Liver (tissue), 3 donors: Measurements from ENCODE around the gene DAAM1.

Experiments used
- FOXA1 ChIP-seq: IDR thresholded peaks from 2 replicates; pipeline ENCODE4 v1.6.1; 2016; ENCODE audit warnings: antibody characterized with exemption
- GABPA ChIP-seq, 2 donors: IDR thresholded peaks in 1 of 2; conservative IDR thresholded peaks in 1 of 2; 2 replicates each; pipeline ENCODE4 v1.6.1; 2016; ENCODE audit warnings: antibody characterized with exemption in 2 of 2, mild to moderate bottlenecking in 1 of 2, moderate library complexity in 1 of 2
- HNF4A ChIP-seq, 2 donors: conservative IDR thresholded peaks; 2 replicates each; pipeline ENCODE4 v1.6.1; 2016; ENCODE audit warnings: antibody characterized with exemption in 2 of 2, mild to moderate bottlenecking in 2 of 2
- NR2F2 ChIP-seq: IDR thresholded peaks from 2 replicates; pipeline ENCODE4 v1.6.1; 2016; ENCODE audit warnings: antibody characterized with exemption
- RAD21 ChIP-seq, 2 donors: IDR thresholded peaks; 2 replicates each; pipeline ENCODE4 v1.6.1; 2016; ENCODE audit warnings: antibody characterized with exemption in 2 of 2, mild to moderate bottlenecking in 2 of 2
- RXRA ChIP-seq, 2 donors: IDR thresholded peaks; 2 replicates each; pipeline ENCODE4 v1.6.1; 2017 to 2018; ENCODE audit warnings: antibody characterized with exemption in 2 of 2, mild to moderate bottlenecking in 1 of 2
- SP1 ChIP-seq: IDR thresholded peaks from 2 replicates; pipeline ENCODE4 v1.6.1; 2018; ENCODE audit warnings: antibody characterized with exemption, mild to moderate bottlenecking
- TAF1 ChIP-seq: conservative IDR thresholded peaks from 2 replicates; pipeline ENCODE4 v1.6.1; 2016; ENCODE audit warnings: antibody characterized with exemption, mild to moderate bottlenecking
- YY1 ChIP-seq: IDR thresholded peaks from 2 replicates; pipeline ENCODE4 v1.6.1; 2016; ENCODE audit warnings: antibody characterized with exemption, mild to moderate bottlenecking
- TF ChIP-seq, protein P1 (sequence below): fragments of 150-350 bp; IDR thresholded peaks from 2 replicates; pipeline ENCODE4 v1.5.1; 2017; ENCODE audit warnings: improper control_type of control experiment, low read depth, low read length; ENCODE audit not compliant: missing input control
- TF ChIP-seq, protein P2 (sequence below): IDR thresholded peaks from 2 replicates; pipeline ENCODE4 v1.6.1; 2016; ENCODE audit warnings: antibody characterized with exemption
- TF ChIP-seq, protein P3 (sequence below): IDR thresholded peaks from 2 replicates; pipeline ENCODE4 v1.6.1; 2016; ENCODE audit warnings: antibody characterized with exemption, mild to moderate bottlenecking
- TF ChIP-seq, protein P4 (sequence below): IDR thresholded peaks from 2 replicates; pipeline ENCODE4 v1.6.1; 2016; ENCODE audit warnings: antibody characterized with exemption
- TF ChIP-seq, protein P5 (sequence below): IDR thresholded peaks from 2 replicates; pipeline ENCODE4 v1.6.1; 2016; ENCODE audit warnings: antibody characterized with exemption
- donor health status: healthy.
- donor health status: healthy.

DNA sequence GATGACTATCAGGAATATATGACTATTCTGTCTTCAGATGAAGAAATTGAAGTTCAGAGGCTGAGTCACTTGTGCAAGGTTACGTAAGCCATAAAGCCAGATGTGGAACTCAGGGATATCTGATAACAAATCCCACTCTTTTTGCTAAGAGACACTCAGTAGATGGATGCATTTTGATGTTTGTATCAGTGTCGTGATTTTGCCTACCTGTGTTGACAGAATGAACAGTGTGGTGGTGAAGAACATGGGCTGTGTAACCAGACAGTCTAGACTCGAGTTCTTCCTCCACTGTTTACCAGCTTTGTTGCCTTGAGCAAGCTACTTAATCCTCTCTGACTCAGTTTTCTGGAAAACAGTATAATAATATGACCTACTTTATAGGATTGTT, 93.9 kb downstream of the DAAM1 start:
- TF ChIP-seq, protein P1, sequence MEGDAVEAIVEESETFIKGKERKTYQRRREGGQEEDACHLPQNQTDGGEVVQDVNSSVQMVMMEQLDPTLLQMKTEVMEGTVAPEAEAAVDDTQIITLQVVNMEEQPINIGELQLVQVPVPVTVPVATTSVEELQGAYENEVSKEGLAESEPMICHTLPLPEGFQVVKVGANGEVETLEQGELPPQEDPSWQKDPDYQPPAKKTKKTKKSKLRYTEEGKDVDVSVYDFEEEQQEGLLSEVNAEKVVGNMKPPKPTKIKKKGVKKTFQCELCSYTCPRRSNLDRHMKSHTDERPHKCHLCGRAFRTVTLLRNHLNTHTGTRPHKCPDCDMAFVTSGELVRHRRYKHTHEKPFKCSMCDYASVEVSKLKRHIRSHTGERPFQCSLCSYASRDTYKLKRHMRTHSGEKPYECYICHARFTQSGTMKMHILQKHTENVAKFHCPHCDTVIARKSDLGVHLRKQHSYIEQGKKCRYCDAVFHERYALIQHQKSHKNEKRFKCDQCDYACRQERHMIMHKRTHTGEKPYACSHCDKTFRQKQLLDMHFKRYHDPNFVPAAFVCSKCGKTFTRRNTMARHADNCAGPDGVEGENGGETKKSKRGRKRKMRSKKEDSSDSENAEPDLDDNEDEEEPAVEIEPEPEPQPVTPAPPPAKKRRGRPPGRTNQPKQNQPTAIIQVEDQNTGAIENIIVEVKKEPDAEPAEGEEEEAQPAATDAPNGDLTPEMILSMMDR: no peak
- TF ChIP-seq RAD21 (IDR thresholded peaks at IDR 0.05): no peak
- no peak for TF ChIP-seq SP1
- no peak for TF ChIP-seq RXRA (IDR thresholded peaks at IDR 0.05)
- no peak for TF ChIP-seq TAF1
- TF ChIP-seq YY1: no peak
- TF ChIP-seq HNF4A (conservative IDR thresholded peaks at IDR 0.05): no peak
- TF ChIP-seq, protein P2, sequence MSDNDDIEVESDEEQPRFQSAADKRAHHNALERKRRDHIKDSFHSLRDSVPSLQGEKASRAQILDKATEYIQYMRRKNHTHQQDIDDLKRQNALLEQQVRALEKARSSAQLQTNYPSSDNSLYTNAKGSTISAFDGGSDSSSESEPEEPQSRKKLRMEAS: no peak
- TF ChIP-seq, protein P3, sequence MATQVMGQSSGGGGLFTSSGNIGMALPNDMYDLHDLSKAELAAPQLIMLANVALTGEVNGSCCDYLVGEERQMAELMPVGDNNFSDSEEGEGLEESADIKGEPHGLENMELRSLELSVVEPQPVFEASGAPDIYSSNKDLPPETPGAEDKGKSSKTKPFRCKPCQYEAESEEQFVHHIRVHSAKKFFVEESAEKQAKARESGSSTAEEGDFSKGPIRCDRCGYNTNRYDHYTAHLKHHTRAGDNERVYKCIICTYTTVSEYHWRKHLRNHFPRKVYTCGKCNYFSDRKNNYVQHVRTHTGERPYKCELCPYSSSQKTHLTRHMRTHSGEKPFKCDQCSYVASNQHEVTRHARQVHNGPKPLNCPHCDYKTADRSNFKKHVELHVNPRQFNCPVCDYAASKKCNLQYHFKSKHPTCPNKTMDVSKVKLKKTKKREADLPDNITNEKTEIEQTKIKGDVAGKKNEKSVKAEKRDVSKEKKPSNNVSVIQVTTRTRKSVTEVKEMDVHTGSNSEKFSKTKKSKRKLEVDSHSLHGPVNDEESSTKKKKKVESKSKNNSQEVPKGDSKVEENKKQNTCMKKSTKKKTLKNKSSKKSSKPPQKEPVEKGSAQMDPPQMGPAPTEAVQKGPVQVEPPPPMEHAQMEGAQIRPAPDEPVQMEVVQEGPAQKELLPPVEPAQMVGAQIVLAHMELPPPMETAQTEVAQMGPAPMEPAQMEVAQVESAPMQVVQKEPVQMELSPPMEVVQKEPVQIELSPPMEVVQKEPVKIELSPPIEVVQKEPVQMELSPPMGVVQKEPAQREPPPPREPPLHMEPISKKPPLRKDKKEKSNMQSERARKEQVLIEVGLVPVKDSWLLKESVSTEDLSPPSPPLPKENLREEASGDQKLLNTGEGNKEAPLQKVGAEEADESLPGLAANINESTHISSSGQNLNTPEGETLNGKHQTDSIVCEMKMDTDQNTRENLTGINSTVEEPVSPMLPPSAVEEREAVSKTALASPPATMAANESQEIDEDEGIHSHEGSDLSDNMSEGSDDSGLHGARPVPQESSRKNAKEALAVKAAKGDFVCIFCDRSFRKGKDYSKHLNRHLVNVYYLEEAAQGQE: no peak
- TF ChIP-seq NR2F2: no peak
- TF ChIP-seq, protein P4, sequence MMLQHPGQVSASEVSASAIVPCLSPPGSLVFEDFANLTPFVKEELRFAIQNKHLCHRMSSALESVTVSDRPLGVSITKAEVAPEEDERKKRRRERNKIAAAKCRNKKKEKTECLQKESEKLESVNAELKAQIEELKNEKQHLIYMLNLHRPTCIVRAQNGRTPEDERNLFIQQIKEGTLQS: no peak
- no peak for TF ChIP-seq GABPA (IDR thresholded peaks at IDR 0.05 in 1 of 2, conservative IDR thresholded peaks at IDR 0.05 in 1 of 2)
- TF ChIP-seq, protein P5, sequence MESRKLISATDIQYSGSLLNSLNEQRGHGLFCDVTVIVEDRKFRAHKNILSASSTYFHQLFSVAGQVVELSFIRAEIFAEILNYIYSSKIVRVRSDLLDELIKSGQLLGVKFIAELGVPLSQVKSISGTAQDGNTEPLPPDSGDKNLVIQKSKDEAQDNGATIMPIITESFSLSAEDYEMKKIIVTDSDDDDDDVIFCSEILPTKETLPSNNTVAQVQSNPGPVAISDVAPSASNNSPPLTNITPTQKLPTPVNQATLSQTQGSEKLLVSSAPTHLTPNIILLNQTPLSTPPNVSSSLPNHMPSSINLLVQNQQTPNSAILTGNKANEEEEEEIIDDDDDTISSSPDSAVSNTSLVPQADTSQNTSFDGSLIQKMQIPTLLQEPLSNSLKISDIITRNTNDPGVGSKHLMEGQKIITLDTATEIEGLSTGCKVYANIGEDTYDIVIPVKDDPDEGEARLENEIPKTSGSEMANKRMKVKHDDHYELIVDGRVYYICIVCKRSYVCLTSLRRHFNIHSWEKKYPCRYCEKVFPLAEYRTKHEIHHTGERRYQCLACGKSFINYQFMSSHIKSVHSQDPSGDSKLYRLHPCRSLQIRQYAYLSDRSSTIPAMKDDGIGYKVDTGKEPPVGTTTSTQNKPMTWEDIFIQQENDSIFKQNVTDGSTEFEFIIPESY: no peak
- TF ChIP-seq FOXA1: no peak
